Stimulated activated CD8-positive, alpha-beta memory T cell treated with anti-CD3 and anti-CD28 coated beads, Interleukin-15, amount 100 ng/mL, for 1 hour (primary cell): ENCODE results near the gene TIAM1.

ENCODE experiments used
- DNase-seq: peaks from one replicate; pipeline ENCODE4 v3.0.0-alpha.2; 2020; ENCODE audit warnings: low read depth

Gene TIAM1

GRCh38 chr21:31329456-31330143, 14.5 kb downstream of the TIAM1 start:
- no peak for DNase-seq

- DNase-seq: no peak
Observed at GRCh38 chr21:31326522-31327242, 17.4 kb downstream of the TIAM1 start.

- no peak for DNase-seq
Observed at GRCh38 chr21:31318971-31319370, 25.1 kb downstream of the TIAM1 start.

- DNase-seq: no peak
Observed at GRCh38 chr21:31317688-31318087, 26.4 kb downstream of the TIAM1 start.

GRCh38 chr21:31316488-31317169, 27.4 kb downstream of the TIAM1 start:
- no peak for DNase-seq

- no peak for DNase-seq
Observed at GRCh38 chr21:31316072-31316471, 28.0 kb downstream of the TIAM1 start.

GRCh38 chr21:31310750-31311149, 33.3 kb downstream of the TIAM1 start:
- DNase-seq: no peak

GRCh38 chr21:31308584-31308983, 35.5 kb downstream of the TIAM1 start:
- no peak for DNase-seq

- DNase-seq: no peak
Observed at GRCh38 chr21:31305888-31306287, 38.2 kb downstream of the TIAM1 start.

- no peak for DNase-seq
Observed at GRCh38 chr21:31299291-31300147, 44.5 kb downstream of the TIAM1 start.

GRCh38 chr21:31298618-31299269, 45.3 kb downstream of the TIAM1 start:
- DNase-seq: no peak

- no peak for DNase-seq
Observed at GRCh38 chr21:31297806-31298205, 46.3 kb downstream of the TIAM1 start.

- DNase-seq: no peak
Observed at GRCh38 chr21:31295676-31296075, 48.4 kb downstream of the TIAM1 start.

GRCh38 chr21:31294691-31295090, 49.4 kb downstream of the TIAM1 start:
- DNase-seq: no peak

- no peak for DNase-seq
Observed at GRCh38 chr21:31293986-31294385, 50.1 kb downstream of the TIAM1 start.

- no peak for DNase-seq
Observed at GRCh38 chr21:31290765-31291164, 53.3 kb downstream of the TIAM1 start.

- DNase-seq: no peak
Observed at GRCh38 chr21:31289702-31290101, 54.4 kb downstream of the TIAM1 start.

- no peak for DNase-seq
Observed at GRCh38 chr21:31288191-31288590, 55.9 kb downstream of the TIAM1 start.

- no peak for DNase-seq
Observed at GRCh38 chr21:31287201-31287600, 56.9 kb downstream of the TIAM1 start.

- DNase-seq: no peak
Observed at GRCh38 chr21:31286621-31287020, 57.4 kb downstream of the TIAM1 start.

GRCh38 chr21:31284797-31285397, 59.2 kb downstream of the TIAM1 start:
- no peak for DNase-seq
